GM06990 (cell line): ENCODE results near the gene ESYT2.

Source experiments
- DNase-seq: peaks from one replicate; pipeline ENCODE4 v3.0.0-alpha.2; 2011; ENCODE audit not compliant: insufficient read length; ENCODE audit errors: extremely low read depth
- H3K27me3 ChIP-seq: replicated peaks from 2 replicates; pipeline ENCODE4 v1.6.0; 2011; ENCODE audit warnings: low read length; ENCODE audit not compliant: control insufficient read depth, insufficient read depth
- H3K36me3 ChIP-seq: 2 replicates; pipeline ENCODE4 v1.5.1; 2011; ENCODE audit warnings: low read length; ENCODE audit not compliant: control insufficient read depth, insufficient read depth
- H3K4me3 ChIP-seq: replicated peaks from 2 replicates; pipeline ENCODE4 v1.5.1; 2011; ENCODE audit warnings: low read depth, mild to moderate bottlenecking, control low read depth, low read length
- CTCF ChIP-seq: IDR thresholded peaks from 2 replicates; pipeline ENCODE4 v1.5.1; 2011; ENCODE audit warnings: low read length, control low read depth, mild to moderate bottlenecking, inconsistent platforms; ENCODE audit not compliant: insufficient read depth, poor library complexity, severe bottlenecking

The ESYT2 gene

GRCh38 chr7:158837790-158838637 lies 8.7 kb upstream of the ESYT2 start:
- peak; percentile 6 for TF ChIP-seq CTCF
- no peaks in the 10 kb centered on the region for H3K27me3 ChIP-seq
- no peaks in the 10 kb centered on the region for H3K36me3 ChIP-seq
- no peak for DNase-seq
- H3K4me3 ChIP-seq = no peak overlapping the region

GRCh38 chr7:158836692-158837091 lies 7.4 kb upstream of the ESYT2 start:
- no peak for TF ChIP-seq CTCF

GRCh38 chr7:158834878-158835784 lies 5.8 kb upstream of the ESYT2 start:
- Histone ChIP-seq H3K4me3 (no peak overlapping the region), H3K36me3 (no peaks in the 10 kb centered on the region), H3K27me3 (no peaks in the 10 kb centered on the region)
- TF ChIP-seq CTCF = no peak
- DNase-seq = no peak

More at GRCh38 chr7:158836692-158837091, 7.4 kb upstream of the ESYT2 start:
- Histone ChIP-seq H3K36me3 (no peaks in the 10 kb centered on the region), H3K4me3 (no peak overlapping the region), H3K27me3 (no peaks in the 10 kb centered on the region)
- DNase-seq = no peak

- Histone ChIP-seq H3K4me3 (no peak overlapping the region), H3K27me3 (no peaks in the 10 kb centered on the region), H3K36me3 (no peaks in the 10 kb centered on the region)
- no peak for TF ChIP-seq CTCF
- DNase-seq = no peak
Measured at GRCh38 chr7:158832994-158833393, 3.7 kb upstream of the ESYT2 start.

GRCh38 chr7:158831738-158832091 lies 2.4 kb upstream of the ESYT2 start:
- Histone ChIP-seq H3K36me3 (no peaks in the 10 kb centered on the region), H3K4me3 (no peak overlapping the region), H3K27me3 (no peaks in the 10 kb centered on the region)
- TF ChIP-seq CTCF = no peak
- DNase-seq = no peak
